ENCODE results near the gene PDK3. TPM values are rescaled to one million over a fixed set of nuclear protein-coding genes. Genes with fewer than 3 reads are reported as not detected.

Gene PDK3
- total RNA-seq, 2 experiments from 2014 or later, result 28.2 to 31.4 TPM

- ChIA-PET CTCF (no interaction called here), POLR2A (no interaction called here)
- no peak for DNase-seq
- peaks cover 7% of the 10 kb centered on the region for H3K4me1 Mint-ChIP-seq
- H3K27me3 Mint-ChIP-seq, result no peaks in the 10 kb centered on the region
- H3K27ac Mint-ChIP-seq, result no peak overlapping the region
- H3K9me3 Mint-ChIP-seq, result peaks cover 3% of the 10 kb centered on the region
- H3K36me3 Mint-ChIP-seq (ENCODE audit: low read depth), result no peaks in the 10 kb centered on the region
- H3K4me3 Mint-ChIP-seq, result no peak overlapping the region
Measured at GRCh38 chrX:24575496-24575895, 110.4 kb downstream of the PDK3 start.

- H3K4me1 Mint-ChIP-seq, result peaks cover 7% of the 10 kb centered on the region
- H3K4me3 Mint-ChIP-seq, result no peak overlapping the region
- DNase-seq, result no peak
- no peak overlapping the region for H3K27ac Mint-ChIP-seq
- peaks cover 2% of the 10 kb centered on the region for H3K27me3 Mint-ChIP-seq
- POLR2A ChIA-PET, result no interaction called here
- H3K36me3 Mint-ChIP-seq (ENCODE audit: low read depth), result no peaks in the 10 kb centered on the region
- CTCF ChIA-PET, result interaction anchor here (0.6 kb wide), 1 partner anchor 262 kb away, joined by 3 read pairs; no protein-coding TSS in a partner anchor
- H3K9me3 Mint-ChIP-seq, result peaks cover 3% of the 10 kb centered on the region
Measured at GRCh38 chrX:24577091-24577490, 112.0 kb downstream of the PDK3 start.

Other genes starting within 250 kb of the PDK3 start
- gene SUPT20HL2, start 151.2 kb upstream of the PDK3 start, total RNA-seq, result not detected
- gene SUPT20HL1, start 104.6 kb upstream of the PDK3 start, total RNA-seq, result not detected
- gene PCYT1B, start 182.1 kb downstream of the PDK3 start, total RNA-seq, result not detected
- gene POLA1, start 228.6 kb downstream of the PDK3 start, total RNA-seq, result 10 to 100 TPM; 36.9 to 37.0 TPM

All from activated CD4-positive, alpha-beta T cell treated with anti-CD3 and anti-CD28 coated beads, Interleukin-2, amount 10 ng/mL, durations not matched to agents 7 days and 5 days (primary cell).